ENCODE results near the gene JMJD1C. TPM values are rescaled to one million over a fixed set of nuclear protein-coding genes. Genes with fewer than 3 reads are reported as not detected.
"Not testable (repeated sequence)": the region's sequence is repeated elsewhere in the genome, so short reads cannot be mapped to it uniquely, and the experiment has no call there.

Gene JMJD1C
- total RNA-seq, 1 experiment from 2014 or later: 32.1 TPM

DNA sequence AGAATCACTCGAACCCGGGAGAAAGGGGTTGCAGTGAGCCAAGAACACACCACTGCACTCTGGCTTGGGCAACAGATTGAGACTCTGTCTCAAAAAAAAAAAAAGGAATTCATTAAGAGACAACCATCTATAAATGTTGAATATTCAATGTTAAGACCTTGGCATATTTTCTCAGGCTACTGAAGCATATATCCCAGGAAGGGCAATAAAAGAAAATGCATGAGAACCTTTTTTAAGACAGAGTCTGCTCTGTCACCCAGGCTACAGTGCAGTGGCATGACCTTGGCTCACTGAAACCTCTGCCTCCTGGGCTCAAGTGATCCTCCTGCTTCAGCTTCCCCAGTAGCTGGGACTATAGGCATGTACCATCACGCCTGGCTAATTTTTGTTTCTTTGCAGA lies 165.0 kb downstream of the JMJD1C start:
- DNase-seq (ENCODE audit: low read depth): no peak

DNA sequence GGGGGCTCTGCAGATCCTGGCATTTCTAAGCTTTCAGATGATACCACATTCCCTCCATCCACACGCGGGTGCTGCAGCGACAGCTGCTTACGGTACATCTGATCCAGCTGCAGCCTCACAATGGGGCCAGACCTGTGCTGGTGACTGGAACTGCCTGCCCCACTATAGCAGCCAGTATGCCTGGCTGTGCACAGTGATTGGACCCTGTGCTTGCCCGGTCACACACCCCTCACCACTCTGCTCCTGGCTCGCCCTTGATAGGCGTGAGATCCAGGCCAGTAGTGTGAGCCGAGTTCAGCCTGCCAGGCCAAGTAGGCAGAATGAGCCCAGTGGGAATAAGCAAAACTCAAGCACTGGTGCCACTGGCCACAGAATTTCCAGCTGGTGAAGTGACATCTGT lies 167.8 kb downstream of the JMJD1C start:
- DNase-seq (ENCODE audit: low read depth): no peak

DNA sequence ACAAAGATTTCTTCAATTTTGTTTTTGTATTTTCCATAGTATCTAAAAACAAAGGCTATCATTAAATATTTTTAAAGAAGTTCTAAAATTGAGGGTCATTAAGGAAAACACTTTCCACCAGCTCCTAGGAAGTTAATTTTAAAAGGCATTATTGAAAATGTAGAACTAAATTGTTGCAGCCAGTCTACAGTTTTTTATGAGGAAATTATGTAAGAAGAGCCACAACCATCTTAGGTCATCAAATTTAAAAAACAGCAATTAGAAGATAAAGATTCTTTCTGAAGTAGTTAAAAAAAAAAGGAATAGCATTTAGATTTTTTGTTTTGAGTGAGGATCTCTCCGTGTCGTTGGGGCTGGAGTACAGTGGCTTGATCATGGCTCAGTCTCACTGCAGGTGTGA lies 171.0 kb downstream of the JMJD1C start:
- no peak for DNase-seq (ENCODE audit: low read depth)

DNA sequence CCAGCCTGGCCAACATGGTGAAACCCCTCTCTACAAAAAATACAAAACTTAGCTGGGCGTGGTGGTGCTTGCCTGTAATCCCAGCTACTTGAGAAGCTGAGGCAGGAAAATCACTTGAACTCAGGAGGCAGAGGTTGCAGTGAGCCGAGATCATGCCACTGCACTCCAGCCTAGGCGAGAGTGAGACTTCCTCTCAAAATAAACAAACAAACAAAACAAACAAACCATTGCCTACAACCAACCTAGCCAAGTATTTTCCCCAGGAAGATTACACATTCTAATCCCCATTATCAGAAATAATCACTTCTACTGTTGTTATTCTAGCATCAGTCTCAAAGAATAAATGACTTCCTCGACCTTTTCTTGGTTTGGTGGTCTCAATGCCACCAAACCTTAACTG lies 172.9 kb downstream of the JMJD1C start:
- not testable (repeated sequence) for DNase-seq (ENCODE audit: low read depth)

DNA sequence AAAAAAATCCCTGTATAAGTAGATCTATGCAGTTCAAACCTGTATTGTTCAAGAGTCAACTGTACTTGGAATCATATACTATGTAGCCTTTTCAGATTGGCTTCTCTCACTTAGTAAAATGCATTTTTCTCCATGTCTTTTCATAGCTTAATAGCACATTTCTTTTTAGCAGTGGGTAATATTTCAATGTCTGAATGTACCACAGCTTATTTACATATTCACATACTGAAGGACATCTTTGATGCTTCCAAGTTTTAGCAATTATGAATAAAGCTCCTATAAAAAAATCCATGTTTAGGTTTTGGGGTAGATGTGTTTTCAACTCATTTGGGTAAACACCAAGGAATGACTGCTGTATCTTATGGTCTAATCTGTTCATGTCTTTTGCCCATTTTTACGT lies 177.6 kb downstream of the JMJD1C start:
- no peak for DNase-seq (ENCODE audit: low read depth)

DNA sequence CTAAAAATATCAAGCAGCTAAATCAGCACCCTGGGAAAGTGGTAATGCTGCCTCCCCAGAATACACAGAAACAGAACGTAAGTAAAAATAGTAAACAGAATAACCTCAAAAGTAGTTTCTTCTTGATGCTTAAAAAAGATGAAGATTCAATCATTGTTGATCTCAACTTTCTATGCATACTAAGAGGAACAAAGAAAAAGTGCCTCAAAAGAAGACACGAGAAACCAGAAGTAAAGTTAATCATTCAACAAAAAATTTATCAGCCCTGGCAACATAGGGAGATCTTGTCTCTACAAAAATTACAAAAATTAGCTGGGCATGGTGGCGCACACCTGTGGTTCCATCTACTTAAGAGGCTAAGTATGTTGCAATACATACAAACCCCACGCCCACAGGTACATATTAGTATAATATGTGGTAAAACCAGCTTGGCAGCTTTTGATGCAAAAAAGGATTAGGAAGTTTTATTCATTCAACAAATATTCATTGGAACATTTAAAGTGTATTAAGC lies 179.0 kb downstream of the JMJD1C start:
- no peak for DNase-seq (ENCODE audit: low read depth)

DNA sequence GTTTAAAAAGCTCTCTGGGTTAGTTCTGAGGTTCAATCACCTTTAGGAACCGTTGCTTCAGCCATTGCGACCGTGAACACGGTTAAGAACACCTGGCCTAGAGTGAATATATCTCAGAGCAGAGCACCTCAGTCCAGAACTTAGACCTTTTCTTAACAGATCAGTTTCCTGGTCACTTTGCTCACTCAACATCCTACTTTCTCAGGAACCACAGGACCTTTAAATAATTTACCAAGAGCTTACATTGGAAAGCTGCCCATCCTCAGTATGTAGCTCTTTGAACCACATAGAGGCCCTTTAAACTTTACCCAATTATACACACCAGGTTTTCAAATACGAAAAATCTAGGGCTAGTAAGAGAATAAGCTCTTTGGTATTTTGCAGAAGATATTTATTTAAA lies 179.4 kb downstream of the JMJD1C start:
- DNase-seq (ENCODE audit: low read depth): peak; percentile 37

DNA sequence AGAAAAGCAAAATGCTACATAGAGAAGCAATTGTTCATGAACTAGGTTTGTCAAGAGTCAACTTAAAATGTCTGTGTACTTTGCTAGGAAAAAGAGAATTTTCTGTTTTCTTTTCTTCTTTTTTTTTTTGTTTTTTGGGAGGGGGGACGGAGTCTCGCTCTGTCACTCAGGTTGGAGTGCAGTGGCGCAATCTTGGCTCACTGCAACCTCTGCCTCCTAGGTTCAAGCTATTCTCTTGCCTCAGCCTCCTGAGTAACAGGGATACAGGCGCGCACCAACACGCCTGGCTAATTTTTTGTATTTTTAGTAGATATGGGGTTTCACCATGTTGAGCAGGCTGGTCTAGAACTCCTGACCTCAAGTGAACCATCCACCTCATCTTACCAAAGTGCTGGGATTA lies 181.9 kb downstream of the JMJD1C start:
- DNase-seq (ENCODE audit: low read depth): not testable (repeated sequence)

DNA sequence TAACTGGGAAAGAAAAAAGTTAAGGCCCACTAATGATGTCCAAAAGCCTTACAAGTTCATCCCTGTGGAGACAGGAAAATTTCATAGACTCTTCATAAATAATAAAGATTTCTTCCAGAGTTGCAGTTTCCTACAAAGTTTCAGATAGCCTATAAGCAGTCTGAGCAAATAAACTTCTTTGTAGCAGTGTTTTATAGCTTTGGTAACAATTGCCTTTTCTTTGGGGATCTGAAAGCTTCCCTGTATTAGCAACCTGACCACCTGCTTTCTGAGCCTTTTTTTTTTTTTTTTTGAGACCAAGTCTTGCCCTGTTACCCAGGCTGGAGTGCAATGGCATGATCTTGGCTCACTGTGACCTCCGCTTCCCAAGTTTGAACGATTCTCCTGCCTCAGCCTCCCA lies 182.7 kb downstream of the JMJD1C start:
- DNase-seq (ENCODE audit: low read depth): no peak

DNA sequence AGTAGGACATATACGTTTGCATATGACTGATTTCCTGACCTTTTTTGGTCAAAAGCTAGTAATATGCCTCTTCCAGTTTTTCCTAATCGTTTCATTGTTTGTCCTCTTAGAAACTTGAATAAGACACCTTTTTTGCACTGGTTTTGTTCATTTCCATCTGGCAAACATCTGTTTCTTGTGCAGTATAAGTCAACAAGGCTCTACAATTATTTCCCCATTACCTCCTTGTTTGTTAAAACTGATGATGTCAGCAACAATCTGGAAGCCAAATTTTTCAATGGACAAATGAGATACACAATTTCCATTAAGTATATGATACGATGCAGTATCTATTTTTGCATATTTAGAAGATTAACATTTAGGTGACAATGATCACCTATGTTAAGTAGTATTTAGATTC lies 183.8 kb downstream of the JMJD1C start:
- DNase-seq (ENCODE audit: low read depth): no peak

DNA sequence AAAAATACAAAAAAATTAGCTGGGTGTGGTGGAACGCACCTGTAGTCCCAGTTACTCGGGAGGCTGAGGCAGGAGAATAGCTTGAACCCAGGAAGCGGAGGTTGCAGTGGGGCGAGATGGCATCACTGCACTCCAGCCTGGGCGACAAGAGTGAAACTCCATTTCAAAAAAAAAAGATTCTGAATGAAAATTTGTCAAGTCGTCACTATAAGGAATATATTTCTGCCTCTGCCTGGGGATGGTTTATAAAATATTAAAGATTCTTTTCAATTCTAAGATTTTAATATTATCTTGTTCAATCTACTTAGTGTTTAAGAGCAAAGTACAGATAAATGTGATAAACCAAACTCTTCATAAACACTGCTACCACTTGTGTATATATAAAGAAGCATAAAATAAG lies 185.4 kb downstream of the JMJD1C start:
- DNase-seq (ENCODE audit: low read depth): no peak

DNA sequence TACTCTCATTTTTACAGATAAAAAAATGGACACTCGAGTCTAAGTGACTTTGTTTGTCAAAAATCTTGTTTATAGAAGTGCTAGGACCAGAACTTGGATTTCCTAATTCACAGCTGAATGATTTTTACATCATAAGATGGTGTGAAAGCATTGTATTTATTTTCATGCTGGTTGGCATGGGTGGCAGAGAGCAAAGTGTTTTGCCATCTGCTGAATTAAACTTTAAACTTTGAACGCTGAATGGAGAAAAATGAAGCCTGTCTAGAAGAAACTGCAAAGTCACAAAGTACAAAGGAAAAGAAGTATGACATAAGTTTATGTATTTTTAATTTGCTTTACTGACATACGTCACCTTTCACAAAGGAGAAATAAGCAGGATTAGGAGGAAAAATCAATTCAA lies 190.7 kb downstream of the JMJD1C start:
- no peak for DNase-seq (ENCODE audit: low read depth)

DNA sequence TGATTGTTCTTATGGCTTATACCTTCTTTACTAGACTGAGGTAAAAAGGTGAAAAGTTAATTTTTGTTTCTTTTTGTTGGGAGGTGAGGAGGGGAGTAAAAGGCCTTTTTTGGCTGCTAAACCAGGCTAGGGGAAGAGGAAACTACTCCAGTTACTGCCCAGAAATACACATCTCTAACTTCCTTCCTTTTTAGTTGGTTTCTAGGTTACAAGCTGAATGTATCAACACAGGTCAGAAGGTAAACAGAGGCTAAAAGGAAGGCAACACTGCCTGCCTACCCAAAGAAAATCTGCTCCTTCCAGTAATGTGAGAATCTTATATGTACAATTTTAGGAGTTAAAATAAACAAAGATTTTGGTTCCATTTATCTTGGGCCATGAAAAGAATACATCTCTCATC lies 192.2 kb downstream of the JMJD1C start:
- DNase-seq (ENCODE audit: low read depth): peak; percentile 25

DNA sequence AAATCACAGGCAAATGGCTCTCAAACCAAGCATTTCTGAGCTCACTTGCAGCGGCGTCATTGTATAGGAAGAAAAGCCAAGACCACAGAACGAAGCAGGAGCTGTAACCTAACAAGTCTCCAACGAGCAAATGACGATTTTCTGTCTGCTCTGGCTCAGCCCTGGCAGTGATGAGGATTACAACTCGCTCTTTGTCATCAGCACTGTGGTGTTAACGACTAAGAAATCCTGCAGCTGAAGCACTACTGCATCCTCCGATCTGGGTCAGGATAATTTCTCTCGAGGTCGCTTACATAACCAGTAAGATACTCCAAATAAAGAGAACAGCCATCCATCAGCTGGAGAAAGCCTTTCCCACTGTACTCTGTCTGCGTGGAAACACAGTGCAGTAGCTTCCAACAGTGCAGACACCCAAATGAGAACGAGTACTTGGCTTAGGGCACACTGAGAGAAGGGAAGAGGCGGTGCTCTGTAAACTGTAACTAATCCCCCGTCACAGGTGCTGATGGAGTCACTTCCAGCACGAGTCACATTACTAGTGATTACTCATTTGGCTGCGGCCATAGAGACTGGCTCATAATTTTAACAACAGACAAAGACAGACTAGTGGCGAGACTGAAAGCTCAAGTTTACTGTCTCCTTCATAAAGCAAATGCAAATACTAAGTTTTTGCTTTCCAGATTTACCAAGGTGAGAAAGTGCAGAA lies 196.8 kb downstream of the JMJD1C start:
- peak; percentile 98 for DNase-seq (ENCODE audit: low read depth)

DNA sequence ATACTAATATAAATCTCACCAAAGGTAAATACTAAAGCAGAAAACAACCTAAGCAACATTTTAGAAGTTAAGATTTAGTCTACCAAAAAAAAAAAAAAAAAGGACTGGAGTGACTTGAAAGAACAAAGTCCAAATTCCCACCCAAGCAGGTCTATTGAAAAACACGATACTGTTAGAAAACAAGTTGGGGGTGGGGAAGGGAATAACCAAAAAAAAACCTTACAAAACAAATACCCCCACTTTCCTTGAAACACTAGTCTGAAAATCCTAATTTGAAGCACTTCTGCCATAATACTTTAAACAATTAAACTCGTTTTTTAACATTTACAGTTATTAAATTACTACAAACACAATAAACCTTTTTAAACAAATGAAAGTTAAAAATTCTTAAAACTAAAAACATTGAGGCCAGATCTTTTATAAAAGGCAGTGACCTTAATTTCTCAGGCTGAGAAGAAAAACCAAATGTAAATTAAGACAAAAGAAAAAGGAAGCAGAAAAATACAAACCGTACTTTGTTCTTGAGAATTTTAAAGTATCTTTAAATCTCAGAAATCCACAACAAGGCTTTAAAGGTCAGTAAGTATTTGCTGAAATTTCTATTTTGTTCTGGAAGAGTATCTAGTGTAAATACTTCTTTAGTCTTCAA lies 197.5 kb downstream of the JMJD1C start:
- peak; percentile 60 for DNase-seq (ENCODE audit: low read depth)

DNA sequence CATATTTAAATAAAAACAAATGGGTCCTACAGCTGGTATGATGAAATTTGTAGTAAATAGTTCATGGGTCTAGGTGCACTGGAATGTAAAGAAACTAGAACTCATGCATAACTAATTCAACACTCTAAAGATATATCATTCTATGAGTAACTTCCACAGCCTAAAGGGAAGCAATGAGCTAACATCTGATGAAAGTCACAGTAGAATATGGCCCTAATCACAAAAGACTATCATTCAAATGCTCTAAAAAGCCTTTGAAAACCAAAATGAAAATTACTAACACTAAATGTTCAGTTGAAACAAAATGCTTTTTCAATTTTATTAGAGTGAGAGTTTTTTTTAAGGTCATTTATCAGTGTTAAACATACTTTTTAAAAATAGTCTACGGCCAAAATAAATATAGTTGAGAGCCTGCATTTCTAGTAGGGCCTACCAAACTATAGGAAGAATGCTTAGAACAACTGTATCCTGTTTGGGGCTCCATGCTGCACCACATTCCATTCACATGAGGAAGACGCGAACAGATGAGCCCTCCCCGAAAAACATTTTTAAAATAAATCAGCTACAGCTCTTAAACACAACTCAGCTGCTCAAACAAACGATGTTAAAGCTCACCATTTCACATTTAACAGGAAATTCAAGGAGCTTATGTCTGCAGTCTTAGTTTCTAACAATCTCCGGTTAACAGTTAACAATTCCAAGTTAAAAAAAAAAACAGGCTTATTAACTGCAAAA lies 198.2 kb downstream of the JMJD1C start:
- DNase-seq (ENCODE audit: low read depth): peak; percentile 80

DNA sequence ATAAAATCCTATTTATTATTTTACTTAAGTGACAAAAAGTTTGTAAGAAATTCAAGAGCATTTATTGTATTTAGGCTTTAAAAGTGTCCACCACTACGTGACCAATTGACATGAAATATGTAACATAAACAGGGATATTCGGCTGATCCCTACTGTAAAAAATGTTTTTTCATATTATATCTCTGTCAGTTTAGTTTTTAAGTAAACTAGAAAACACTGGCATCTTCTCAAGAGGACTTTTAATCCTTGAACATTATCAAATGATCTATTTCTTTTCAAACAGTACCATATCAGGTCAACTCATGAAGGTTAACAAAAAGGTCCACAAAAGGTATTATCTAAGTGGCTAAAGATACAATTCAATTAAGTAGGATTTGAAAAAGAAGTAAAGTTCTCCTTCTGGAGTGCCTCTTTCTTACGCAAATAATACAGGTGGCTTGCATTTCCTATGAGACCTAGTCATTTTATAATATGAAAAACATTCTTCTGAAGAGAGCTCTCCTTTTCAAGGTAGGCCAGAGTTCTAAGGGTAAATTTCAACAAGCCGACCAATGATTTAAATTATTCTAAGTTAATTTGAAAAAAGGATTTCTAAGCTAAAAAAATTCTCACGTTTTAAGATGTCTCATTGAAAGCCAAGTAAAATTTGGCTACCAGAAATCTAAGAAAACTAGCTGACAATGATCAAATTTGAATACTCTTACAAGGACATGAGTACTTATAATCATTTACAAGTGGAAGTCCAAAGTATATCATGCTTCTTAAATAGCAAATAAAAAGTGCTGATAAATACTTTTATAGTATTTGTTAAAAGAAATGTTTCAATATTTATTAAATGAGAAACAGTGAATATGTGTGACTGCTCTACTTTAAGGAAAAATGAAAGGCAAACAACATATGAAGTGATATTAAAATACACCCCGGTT lies 199.1 kb downstream of the JMJD1C start:
- DNase-seq (ENCODE audit: low read depth): peak; percentile 15

DNA sequence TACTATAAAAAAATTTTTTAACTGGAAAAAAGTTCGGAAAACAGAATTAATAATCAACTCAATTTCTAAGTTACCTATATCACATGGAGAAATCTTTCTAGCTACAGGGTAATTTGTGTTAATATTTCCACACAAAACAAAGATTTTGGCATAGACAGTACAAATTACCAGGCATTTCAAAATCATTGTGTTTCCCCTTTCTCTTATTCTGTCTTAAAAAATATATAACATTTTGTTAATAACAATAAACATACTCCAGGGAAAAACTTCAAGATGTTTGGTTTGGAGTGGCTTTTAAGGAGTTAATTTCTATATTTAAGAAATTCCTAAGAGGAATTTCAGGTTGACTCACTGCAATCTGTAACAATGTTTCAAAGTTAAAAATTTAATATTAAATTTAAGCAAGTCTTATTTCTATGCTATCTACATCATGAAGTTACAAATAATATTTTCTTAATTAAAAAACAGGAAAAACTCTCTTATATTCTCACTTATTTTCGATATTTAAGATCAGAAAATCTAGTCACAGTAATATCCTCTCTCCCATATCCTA lies 200.0 kb downstream of the JMJD1C start:
- DNase-seq (ENCODE audit: low read depth): no peak

DNA sequence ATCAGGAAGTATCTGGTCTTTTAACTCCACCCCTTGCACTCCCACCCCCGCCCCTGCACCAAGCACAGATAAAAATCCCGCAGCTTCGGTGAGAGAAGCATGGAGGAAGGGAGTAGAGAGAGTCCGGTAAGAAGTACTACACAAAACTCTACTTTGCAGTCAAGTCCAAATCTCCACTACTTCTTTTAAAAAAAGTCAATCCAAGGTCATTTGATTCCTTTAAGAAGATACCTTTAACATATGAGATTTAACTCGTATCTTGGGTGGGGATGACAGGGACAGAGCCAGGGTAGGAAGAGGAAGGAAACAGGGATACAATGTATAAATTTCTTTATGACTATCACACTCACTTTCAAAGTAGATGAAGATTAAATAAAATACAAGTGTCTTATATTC lies 200.6 kb downstream of the JMJD1C start:
- peak; percentile 67 for DNase-seq (ENCODE audit: low read depth)

DNA sequence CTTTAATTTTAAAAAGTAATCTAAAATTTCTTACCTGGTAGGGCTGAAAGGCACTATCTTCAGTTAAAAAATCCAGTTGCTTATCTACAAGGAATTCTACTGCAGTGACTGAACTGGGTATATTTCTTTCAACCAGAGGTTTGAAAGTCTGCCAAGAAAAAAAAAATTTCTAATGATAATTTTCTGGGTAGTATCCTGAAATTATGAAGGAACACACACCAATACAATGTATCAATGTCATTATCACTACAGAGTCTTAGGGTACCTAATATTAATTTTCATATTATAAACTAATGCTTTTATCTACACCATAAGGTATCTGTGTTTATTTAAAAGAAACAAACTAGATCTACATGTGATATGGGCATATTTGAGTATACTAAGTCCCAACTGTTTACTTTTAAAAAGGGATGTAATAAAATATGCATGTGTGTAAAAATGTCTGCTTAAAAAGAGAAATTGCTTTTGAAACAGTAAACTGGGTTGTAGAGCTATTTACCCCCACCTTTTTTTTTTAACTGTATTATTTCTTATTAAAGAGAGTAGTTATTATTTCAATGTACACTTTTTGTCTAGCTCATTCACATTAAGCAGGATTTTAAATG lies 201.1 kb downstream of the JMJD1C start:
- no peak for DNase-seq (ENCODE audit: low read depth)

Data from M059J (cell line).